OCI-LY1 (cell line): ENCODE results near the gene GNA12.
A peak's percentile ranks its signal among the peaks of the same experiment; 100 is the strongest.

ENCODE experiments used
- H2AFZ ChIP-seq: fragments of 200-600 bp; sonication (generic), shearing (Covaris generic); 2 replicates; pipeline ENCODE4 v1.6.0; 2014; ENCODE audit warnings: antibody characterized with exemption, mild to moderate bottlenecking, low read length
- H3F3A ChIP-seq: fragments of 200-600 bp; sonication (generic), shearing (Covaris generic); 2 replicates; pipeline ENCODE4 v1.6.0; 2014; ENCODE audit warnings: mild to moderate bottlenecking, antibody characterized with exemption, low read length, moderate library complexity; ENCODE audit not compliant: insufficient read depth
- H3K27ac ChIP-seq: fragments of 200-600 bp; sonication (generic); 2 replicates; pipeline ENCODE4 v1.5.1; 2014; ENCODE audit warnings: low read length, mixed run types, mild to moderate bottlenecking, low read depth; ENCODE audit not compliant: poor library complexity, severe bottlenecking
- H3K27me3 ChIP-seq: fragments of 200-600 bp; sonication (generic); 2 replicates; pipeline ENCODE4 v1.6.0; 2014; ENCODE audit warnings: antibody characterized with exemption, mild to moderate bottlenecking, low read length, moderate library complexity; ENCODE audit not compliant: insufficient read depth
- H3K36me3 ChIP-seq: fragments of 200-600 bp; sonication (generic); 2 replicates; pipeline ENCODE4 v1.6.1; 2014; ENCODE audit warnings: mild to moderate bottlenecking, antibody characterized with exemption, low read length, moderate library complexity, mixed read lengths; ENCODE audit not compliant: insufficient read depth
- H3K4me1 ChIP-seq: fragments of 200-600 bp; sonication (generic); 2 replicates; pipeline ENCODE4 v1.5.1; 2014; ENCODE audit warnings: mild to moderate bottlenecking, low read length, moderate library complexity; ENCODE audit not compliant: insufficient read depth, severe bottlenecking
- H3K4me2 ChIP-seq: fragments of 200-600 bp; sonication (generic), shearing (Covaris generic); 2 replicates; pipeline ENCODE4 v1.6.1; 2014; ENCODE audit warnings: low read length
- H3K4me3 ChIP-seq: fragments of 200-600 bp; sonication (generic); 2 replicates; pipeline ENCODE4 v1.5.1; 2014; ENCODE audit warnings: low read length, low read depth, mild to moderate bottlenecking, mixed read lengths; ENCODE audit not compliant: poor library complexity, severe bottlenecking
- H3K79me2 ChIP-seq: fragments of 200-600 bp; shearing (Covaris generic); 2 replicates; pipeline ENCODE4 v1.6.1; 2016; ENCODE audit warnings: mixed run types, low read length, mixed read lengths; ENCODE audit not compliant: insufficient read depth
- H3K9ac ChIP-seq: fragments of 200-600 bp; sonication (generic), shearing (Covaris generic); 2 replicates; pipeline ENCODE4 v1.6.1; 2014; ENCODE audit warnings: mild to moderate bottlenecking, low read length, mixed read lengths
- H3K9me2 ChIP-seq: fragments of 200-600 bp; sonication (generic), shearing (Covaris generic); 2 replicates; pipeline ENCODE4 v1.6.1; 2014; ENCODE audit warnings: low read depth, mild to moderate bottlenecking, low read length, mixed read lengths
- H3K9me3 ChIP-seq: fragments of 200-600 bp; shearing (Covaris generic); 2 replicates; pipeline ENCODE4 v1.6.1; 2014; ENCODE audit warnings: low read length, mixed read lengths
- H4K20me1 ChIP-seq: fragments of 200-600 bp; sonication (generic), shearing (Covaris generic); 2 replicates; pipeline ENCODE4 v1.6.0; 2016; ENCODE audit warnings: mild to moderate bottlenecking, low read length; ENCODE audit not compliant: insufficient read depth
- EZH2 ChIP-seq: fragments of 200-600 bp; sonication (generic), shearing (Covaris generic); IDR thresholded peaks from 2 replicates; pipeline ENCODE4 v1.8.0; 2017; ENCODE audit warnings: borderline replicate concordance, mixed run types, mild to moderate bottlenecking, antibody characterized with exemption, low read length, moderate library complexity, mixed read lengths
- TF ChIP-seq, protein P1 (sequence below): fragments of 200-600 bp; sonication (generic), shearing (Covaris generic); IDR thresholded peaks from 2 replicates; pipeline ENCODE4 v1.5.1; 2017; ENCODE audit warnings: mild to moderate bottlenecking, antibody characterized with exemption, low read length, moderate library complexity, mixed read lengths

The GNA12 gene

DNA sequence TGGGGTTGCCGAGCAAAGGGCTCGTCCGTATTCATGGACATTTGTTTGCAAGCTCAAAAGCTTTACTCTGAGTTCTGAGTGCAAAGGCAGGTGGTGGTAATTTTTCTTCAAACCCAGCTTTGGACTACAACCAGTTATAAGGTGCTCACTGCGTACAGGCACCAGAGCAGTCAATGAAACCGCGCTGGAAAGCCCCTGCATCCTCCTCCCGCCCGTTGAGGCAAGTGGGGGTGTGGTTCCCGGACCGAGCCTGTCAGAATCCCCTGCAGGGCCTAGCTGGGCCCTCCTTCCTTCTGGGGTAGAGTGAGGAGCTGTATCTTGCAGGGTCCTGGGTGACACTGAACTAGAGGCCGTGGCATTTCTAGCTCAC, 133.8 kb downstream of the GNA12 start:
- H3F3A ChIP-seq: no peaks in the 10 kb centered on the region
- no peaks in the 10 kb centered on the region for H3K79me2 ChIP-seq
- H3K4me3 ChIP-seq: peak overlapping the region; percentile 26
- H3K9ac ChIP-seq: no peak overlapping the region
- TF ChIP-seq EZH2: no peak
- TF ChIP-seq, protein P1, sequence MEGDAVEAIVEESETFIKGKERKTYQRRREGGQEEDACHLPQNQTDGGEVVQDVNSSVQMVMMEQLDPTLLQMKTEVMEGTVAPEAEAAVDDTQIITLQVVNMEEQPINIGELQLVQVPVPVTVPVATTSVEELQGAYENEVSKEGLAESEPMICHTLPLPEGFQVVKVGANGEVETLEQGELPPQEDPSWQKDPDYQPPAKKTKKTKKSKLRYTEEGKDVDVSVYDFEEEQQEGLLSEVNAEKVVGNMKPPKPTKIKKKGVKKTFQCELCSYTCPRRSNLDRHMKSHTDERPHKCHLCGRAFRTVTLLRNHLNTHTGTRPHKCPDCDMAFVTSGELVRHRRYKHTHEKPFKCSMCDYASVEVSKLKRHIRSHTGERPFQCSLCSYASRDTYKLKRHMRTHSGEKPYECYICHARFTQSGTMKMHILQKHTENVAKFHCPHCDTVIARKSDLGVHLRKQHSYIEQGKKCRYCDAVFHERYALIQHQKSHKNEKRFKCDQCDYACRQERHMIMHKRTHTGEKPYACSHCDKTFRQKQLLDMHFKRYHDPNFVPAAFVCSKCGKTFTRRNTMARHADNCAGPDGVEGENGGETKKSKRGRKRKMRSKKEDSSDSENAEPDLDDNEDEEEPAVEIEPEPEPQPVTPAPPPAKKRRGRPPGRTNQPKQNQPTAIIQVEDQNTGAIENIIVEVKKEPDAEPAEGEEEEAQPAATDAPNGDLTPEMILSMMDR: no peak
- peaks cover 13% of the 10 kb centered on the region for H3K4me1 ChIP-seq
- no peaks in the 10 kb centered on the region for H3K36me3 ChIP-seq
- H3K9me2 ChIP-seq: no peaks in the 10 kb centered on the region
- H3K4me2 ChIP-seq: peak overlapping the region; percentile 44
- H2AFZ ChIP-seq: no peak overlapping the region
- no peak overlapping the region for H3K27ac ChIP-seq
- H3K27me3 ChIP-seq: no peaks in the 10 kb centered on the region; the same call in 1 of the 2 replicates
- no peaks in the 10 kb centered on the region for H4K20me1 ChIP-seq
- no peaks in the 10 kb centered on the region for H3K9me3 ChIP-seq

DNA sequence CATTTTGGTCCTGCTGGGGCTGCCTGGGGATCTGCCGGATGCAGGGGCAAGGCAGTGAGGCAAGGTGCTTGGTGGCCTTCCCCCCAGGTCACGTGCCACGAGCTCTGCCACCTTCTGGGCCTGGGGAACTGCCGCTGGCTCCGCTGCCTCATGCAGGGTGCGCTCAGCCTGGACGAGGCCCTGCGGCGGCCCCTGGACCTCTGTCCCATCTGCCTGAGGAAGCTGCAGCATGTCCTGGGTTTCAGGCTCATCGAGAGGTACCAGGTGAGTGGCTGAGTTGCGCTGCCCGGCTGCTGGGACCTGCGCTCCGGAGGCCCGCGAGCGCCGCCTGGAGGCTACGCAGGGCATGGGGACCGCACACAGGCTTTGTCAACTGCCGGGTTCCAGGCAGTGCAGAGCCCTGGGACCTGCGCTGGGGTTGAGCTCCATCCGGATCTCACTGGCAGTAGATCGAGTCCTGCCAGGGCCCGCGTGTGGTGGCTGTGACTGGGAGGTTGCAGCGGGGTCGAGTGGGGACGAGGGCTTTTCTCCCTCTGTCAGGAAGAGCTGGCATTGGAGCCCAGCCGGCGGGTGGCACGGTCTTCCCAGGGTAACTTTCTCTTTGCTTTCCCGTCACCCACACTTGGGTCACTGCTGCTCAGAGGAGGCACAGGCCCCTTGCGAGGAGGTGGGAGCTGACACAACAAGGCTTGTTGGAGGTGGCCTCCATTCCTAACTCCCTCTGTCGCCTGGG, 134.4 kb downstream of the GNA12 start:
- H3K9ac ChIP-seq: no peak overlapping the region
- no peaks in the 10 kb centered on the region for H3K9me3 ChIP-seq
- H3K27ac ChIP-seq: no peak overlapping the region
- H3K9me2 ChIP-seq: no peaks in the 10 kb centered on the region
- H3K4me3 ChIP-seq: peak overlapping the region; percentile 26
- TF ChIP-seq EZH2: no peak
- TF ChIP-seq, protein P1: peak; percentile 99
- peak overlapping the region; percentile 44 for H3K4me2 ChIP-seq
- H3F3A ChIP-seq: no peaks in the 10 kb centered on the region
- no peak overlapping the region for H2AFZ ChIP-seq
- no peaks in the 10 kb centered on the region for H4K20me1 ChIP-seq
- H3K79me2 ChIP-seq: no peaks in the 10 kb centered on the region
- H3K27me3 ChIP-seq: no peaks in the 10 kb centered on the region; the same call in 1 of the 2 replicates
- peaks cover 13% of the 10 kb centered on the region for H3K4me1 ChIP-seq
- no peaks in the 10 kb centered on the region for H3K36me3 ChIP-seq

DNA sequence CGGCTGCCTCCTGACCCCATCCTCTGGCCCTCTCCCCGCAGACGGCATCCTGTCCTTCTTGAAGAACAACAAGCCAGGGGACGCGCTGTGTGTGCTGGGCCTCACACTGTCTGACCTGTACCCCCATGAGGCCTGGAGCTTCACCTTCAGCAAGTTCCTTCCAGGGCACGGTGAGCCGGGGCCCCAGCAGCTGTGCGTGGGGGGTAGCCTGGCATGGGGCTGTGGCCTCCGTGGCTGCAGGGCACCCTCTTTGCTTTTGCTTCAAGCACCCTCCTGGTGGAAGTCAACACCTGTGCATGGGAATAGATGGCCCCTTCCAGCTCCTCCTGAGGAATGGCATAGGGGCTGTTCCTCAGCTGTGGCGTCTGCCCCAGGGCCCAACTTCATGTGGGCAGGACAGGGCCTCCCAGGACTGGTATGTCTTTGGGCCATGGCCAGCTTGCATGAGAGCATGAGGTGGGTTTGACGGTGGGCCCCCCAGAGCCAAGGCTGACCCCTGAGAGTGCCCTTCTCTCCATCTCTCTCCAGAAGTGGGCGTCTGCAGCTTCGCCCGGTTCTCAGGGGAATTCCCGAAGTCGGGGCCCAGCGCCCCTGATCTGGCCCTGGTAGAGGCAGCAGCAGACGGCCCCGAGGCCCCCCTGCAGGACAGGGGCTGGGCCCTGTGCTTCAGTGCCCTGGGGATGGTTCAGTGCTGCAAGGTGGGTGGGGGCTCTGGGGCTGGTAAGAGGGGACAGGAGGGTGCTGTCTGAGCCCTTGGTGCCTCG, 135.4 kb downstream of the GNA12 start:
- Histone ChIP-seq H2AFZ (no peak overlapping the region), H3F3A (no peaks in the 10 kb centered on the region), H3K9me2 (no peaks in the 10 kb centered on the region), H3K79me2 (no peaks in the 10 kb centered on the region), H3K4me3 (no peak overlapping the region), H3K27me3 (no peaks in the 10 kb centered on the region; the same call in 1 of the 2 replicates), H3K9ac (no peak overlapping the region), H3K36me3 (no peaks in the 10 kb centered on the region), H3K9me3 (no peaks in the 10 kb centered on the region), H3K4me1 (peaks cover 13% of the 10 kb centered on the region), H4K20me1 (no peaks in the 10 kb centered on the region), H3K4me2 (no peak overlapping the region), H3K27ac (no peak overlapping the region)
- TF ChIP-seq, protein P1: no peak
- no peak for TF ChIP-seq EZH2
